Upper lobe of left lung (tissue), 4 donors: ENCODE results near the gene EFNA3.

Experiments used
- EP300 ChIP-seq, 4 donors: sonication (generic); formaldehyde crosslinking; IDR thresholded peaks; one replicate each; pipeline ENCODE4 v1.5.1; 2017; ENCODE audit warnings: antibody characterized with exemption in 4 of 4, control low read depth in 2 of 4
- POLR2A ChIP-seq, 4 donors: fragments of 450-650 bp; IDR thresholded peaks; one replicate each; pipeline ENCODE4 v1.5.1; 2016 to 2017; ENCODE audit warnings: antibody characterized with exemption in 4 of 4, mild to moderate bottlenecking in 2 of 4
- TF ChIP-seq, protein P1 (sequence below), 6 experiments: fragments of 450-650 bp in 4 of 6; fragments of 200-600 bp in 2 of 6; sonication (generic) in 2 of 6; IDR thresholded peaks; one replicate each; pipeline ENCODE4 v1.5.1; 2016 to 2019; ENCODE audit warnings: antibody characterized with exemption in 6 of 6

DNA sequence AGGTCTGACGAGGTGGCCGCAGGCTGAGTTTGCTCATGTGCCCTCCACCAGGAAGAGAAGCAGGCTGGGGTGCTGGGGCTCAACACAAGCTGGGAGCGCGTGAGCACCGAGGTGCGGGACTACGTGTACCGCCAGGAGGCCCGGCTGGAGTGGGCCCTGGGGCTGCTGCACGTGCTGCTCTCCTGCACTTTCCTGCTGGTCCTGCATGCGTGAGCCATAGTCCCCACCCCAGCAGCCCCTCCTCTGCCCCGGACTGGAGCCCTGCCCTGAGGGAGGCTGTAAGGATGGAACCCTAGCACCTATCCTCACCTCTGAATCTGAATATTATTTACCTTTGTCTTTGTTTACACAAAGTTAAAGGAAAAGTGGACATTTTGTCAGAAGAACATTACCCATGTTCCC lies 35.3 kb upstream of the EFNA3 start:
- TF ChIP-seq EP300 (IDR thresholded peaks at IDR 0.05) (no peak), POLR2A (IDR thresholded peaks at IDR 0.05) (no peak)
- TF ChIP-seq, protein P1, sequence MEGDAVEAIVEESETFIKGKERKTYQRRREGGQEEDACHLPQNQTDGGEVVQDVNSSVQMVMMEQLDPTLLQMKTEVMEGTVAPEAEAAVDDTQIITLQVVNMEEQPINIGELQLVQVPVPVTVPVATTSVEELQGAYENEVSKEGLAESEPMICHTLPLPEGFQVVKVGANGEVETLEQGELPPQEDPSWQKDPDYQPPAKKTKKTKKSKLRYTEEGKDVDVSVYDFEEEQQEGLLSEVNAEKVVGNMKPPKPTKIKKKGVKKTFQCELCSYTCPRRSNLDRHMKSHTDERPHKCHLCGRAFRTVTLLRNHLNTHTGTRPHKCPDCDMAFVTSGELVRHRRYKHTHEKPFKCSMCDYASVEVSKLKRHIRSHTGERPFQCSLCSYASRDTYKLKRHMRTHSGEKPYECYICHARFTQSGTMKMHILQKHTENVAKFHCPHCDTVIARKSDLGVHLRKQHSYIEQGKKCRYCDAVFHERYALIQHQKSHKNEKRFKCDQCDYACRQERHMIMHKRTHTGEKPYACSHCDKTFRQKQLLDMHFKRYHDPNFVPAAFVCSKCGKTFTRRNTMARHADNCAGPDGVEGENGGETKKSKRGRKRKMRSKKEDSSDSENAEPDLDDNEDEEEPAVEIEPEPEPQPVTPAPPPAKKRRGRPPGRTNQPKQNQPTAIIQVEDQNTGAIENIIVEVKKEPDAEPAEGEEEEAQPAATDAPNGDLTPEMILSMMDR (IDR thresholded peaks at IDR 0.05), result no peak
